Gastrocnemius medialis (tissue), 4 donors: ENCODE results near the gene MEGF8.

ENCODE experiments used
- CTCF ChIP-seq, 5 experiments: fragments of 450-650 bp in 3 of 5; fragments of 200-600 bp in 2 of 5; sonication (generic) in 2 of 5; IDR thresholded peaks in 4 of 5; conservative IDR thresholded peaks in 1 of 5; 1 replicate in 4 of 5; 2 replicates in 1 of 5; pipeline ENCODE4 v1.5.1; 2016 to 2019; ENCODE audit warnings: antibody characterized with exemption in 5 of 5, mild to moderate bottlenecking in 3 of 5, moderate library complexity in 3 of 5
- POLR2A ChIP-seq, 2 donors: fragments of 450-650 bp; IDR thresholded peaks; one replicate each; pipeline ENCODE4 v1.6.1; 2017; ENCODE audit warnings: antibody characterized with exemption in 2 of 2, mild to moderate bottlenecking in 2 of 2, moderate library complexity in 2 of 2

GRCh38 chr19:42422901-42423461 lies 97.5 kb downstream of the MEGF8 start:
- TF ChIP-seq POLR2A (IDR thresholded peaks at IDR 0.05) (no peak), CTCF (IDR thresholded peaks at IDR 0.05 in 4 of 5, conservative IDR thresholded peaks at IDR 0.05 in 1 of 5) (no peak)
